B cell (primary cell): ENCODE data around the gene ADSS1. TPM values are rescaled to one million over a fixed set of nuclear protein-coding genes. Genes with fewer than 3 reads are reported as not detected.
A peak's percentile ranks its signal among the peaks of the same experiment; 100 is the strongest.

Source experiments
- ATAC-seq: fragments of 200-7000 bp; cut with Tn5 transposase; one replicate; pipeline ENCODE4 v1.10.0; 2021; ENCODE audit warnings: low read depth, mild to moderate bottlenecking, moderate number of reproducible peaks, moderate library complexity
- CTCF ChIA-PET: fragments of 350-600 bp; sonication (Branson Sonifier 250); formaldehyde crosslinking; loops from one replicate; lab custom pipeline; 2021; ENCODE audit warnings: antibody characterized with exemption, inconsistent platforms; lab: Charles Lee
- POLR2A ChIA-PET: fragments of 350-600 bp; sonication (Branson Sonifier 250); formaldehyde crosslinking; loops from one replicate; lab custom pipeline; 2021; ENCODE audit warnings: antibody characterized with exemption; lab: Charles Lee
- DNase-seq: peaks from one replicate; pipeline ENCODE4 v3.0.0; 2013
- H2AFZ ChIP-seq: 2 replicates; pipeline ENCODE4 v1.6.1; 2012; ENCODE audit warnings: mild to moderate bottlenecking, low read depth, low read length; ENCODE audit not compliant: insufficient read depth, poor library complexity, severe bottlenecking
- H3K27ac ChIP-seq, 2 donors: 1 replicate in 1 of 2; 2 replicates in 1 of 2; pipeline ENCODE4 v1.5.1; 2012 to 2013; ENCODE audit warnings: low read length in 2 of 2, mild to moderate bottlenecking in 2 of 2, moderate library complexity in 1 of 2
- H3K27me3 ChIP-seq, 4 experiments: fragments of 200-600 bp in 1 of 4; sonication (generic) in 1 of 4; replicated peaks in 1 of 4; 1 replicate in 2 of 4; 2 replicates in 2 of 4; pipeline versions ENCODE4 v1.6.1 to v1.7.0; 2013 to 2016; ENCODE audit warnings: low read length in 3 of 4, mild to moderate bottlenecking in 2 of 4, mixed read lengths in 1 of 4, moderate library complexity in 1 of 4; ENCODE audit not compliant: insufficient read depth in 4 of 4, control insufficient read depth in 3 of 4; ENCODE audit errors: control extremely low read depth in 1 of 4
- H3K36me3 ChIP-seq, 2 experiments: replicated peaks in 1 of 2; 1 replicate in 1 of 2; 2 replicates in 1 of 2; pipeline versions ENCODE4 v1.6.1 to v1.7.1; 2013; ENCODE audit warnings: low read length in 1 of 2; ENCODE audit not compliant: insufficient read depth in 2 of 2, control insufficient read depth in 1 of 2; ENCODE audit errors: control extremely low read depth in 1 of 2, extremely low read depth in 1 of 2
- H3K4me1 ChIP-seq, 2 donors: fragments of 200-600 bp in 1 of 2; sonication (generic) in 1 of 2; 1 replicate in 1 of 2; 2 replicates in 1 of 2; pipeline versions ENCODE4 v1.5.1 to v1.6.1; 2013 to 2017; ENCODE audit warnings: low read length in 2 of 2; ENCODE audit not compliant: control insufficient read depth in 2 of 2, insufficient read depth in 2 of 2
- H3K4me2 ChIP-seq: replicated peaks from 2 replicates; pipeline ENCODE3; 2012; ENCODE audit warnings: mild to moderate bottlenecking, low read depth, low read length; ENCODE audit not compliant: poor library complexity, severe bottlenecking
- H3K4me3 ChIP-seq, 5 experiments: fragments of 200-600 bp in 1 of 5; sonication (generic) in 1 of 5; 1 replicate in 3 of 5; 2 replicates in 2 of 5; pipeline versions ENCODE4 v1.5.1 to v1.7.0; 2011 to 2016; ENCODE audit warnings: low read length in 4 of 5, mild to moderate bottlenecking in 4 of 5, low read depth in 2 of 5, control low read depth in 1 of 5, moderate library complexity in 1 of 5; ENCODE audit not compliant: insufficient read depth in 1 of 5; ENCODE audit errors: control extremely low read depth in 1 of 5, extremely low read depth in 1 of 5
- H3K79me2 ChIP-seq: fragments of 200-600 bp; sonication (generic); one replicate; pipeline ENCODE4 v1.6.0; 2016; ENCODE audit warnings: low read length; ENCODE audit not compliant: control insufficient read depth, insufficient read depth
- H3K9ac ChIP-seq: fragments of 200-600 bp; sonication (generic); 2 replicates; pipeline ENCODE4 v1.6.1; 2017; ENCODE audit warnings: mild to moderate bottlenecking, low read length, moderate library complexity
- H3K9me3 ChIP-seq, 3 donors: one replicate each; pipeline versions ENCODE4 v1.6.1 to v1.7.1; 2013; ENCODE audit warnings: low read length in 2 of 3; ENCODE audit not compliant: control insufficient read depth in 2 of 3, insufficient read depth in 1 of 3; ENCODE audit errors: control extremely low read depth in 1 of 3
- H4K20me1 ChIP-seq: 2 replicates; pipeline ENCODE4 v1.6.0; 2012; ENCODE audit warnings: mild to moderate bottlenecking, low read length; ENCODE audit not compliant: insufficient read depth, control insufficient read depth, poor library complexity, severe bottlenecking
- H3K27ac Mint-ChIP-seq: one replicate; pipeline ENCODE4 v1.8.0; 2021; ENCODE audit warnings: mixed read lengths
- H3K27me3 Mint-ChIP-seq: one replicate; pipeline ENCODE4 v1.8.0; 2021; ENCODE audit warnings: mixed read lengths
- H3K4me1 Mint-ChIP-seq: one replicate; pipeline ENCODE4 v1.8.0; 2021; ENCODE audit warnings: mixed read lengths
- H3K4me3 Mint-ChIP-seq: one replicate; pipeline ENCODE4 v1.8.0; 2021; ENCODE audit warnings: mixed read lengths
- H3K9me3 Mint-ChIP-seq: one replicate; pipeline ENCODE4 v1.8.0; 2022; ENCODE audit warnings: mixed read lengths; ENCODE audit not compliant: insufficient read depth
- CTCF ChIP-seq: fragments of 200-600 bp; IDR thresholded peaks from one replicate; pipeline ENCODE4 v1.8.0; 2022; ENCODE audit warnings: antibody characterized with exemption, mild to moderate bottlenecking
- EZH2 ChIP-seq: IDR thresholded peaks from 2 replicates; pipeline ENCODE4 v1.6.1; 2012; ENCODE audit warnings: borderline replicate concordance, low read depth, mild to moderate bottlenecking, moderate library complexity, low read length; ENCODE audit not compliant: insufficient read depth, poor library complexity, severe bottlenecking
- WGBS: methylation state at CpG from one replicate; pipeline ENCODE4 v1.1.5; 2013; ENCODE audit warnings: missing lambda C conversion rate; ENCODE audit not compliant: insufficient coverage; 5-methylcytosine and 5-hydroxymethylcytosine counted together
- intact Hi-C: fragments of 100-400 bp; cut with micrococcal nuclease; formaldehyde crosslinking; loops from one replicate; pipeline ENCODE4 v1.10.0; 2022
- polyA plus RNA-seq: library from polyadenylated mRNA; depleted of rRNA; stranded (reverse); fragments of >200 nt; gene quantifications from 2 replicates; pipeline ENCODE4 v1.2.3, GENCODE V29; 2012
- total RNA-seq, 2 donors: library from RNA; stranded (reverse); fragments of 120-200 nt in 1 of 2; gene quantifications; 1 replicate in 1 of 2; 2 replicates in 1 of 2; pipeline versions ENCODE4 v1.2.3 to v1.2.4, GENCODE V29; 2013 to 2022

Gene ADSS1
- total and polyA plus RNA-seq, 2 donors (not counting 1 experiment from before 2014, with no cell fraction given) = 0.33 to 1.7 TPM

- ChIA-PET POLR2A (no interaction called here), CTCF (no interaction called here)
- Histone ChIP-seq H3K9me3 (no peaks in the 10 kb centered on the region), H2AFZ (no peak overlapping the region), H3K4me1 (peaks cover 26 to 39% of the 10 kb centered on the region in 2 donors), H3K4me3 (no peak overlapping the region), H3K27me3 (no peaks in the 10 kb centered on the region), H3K36me3 (peaks cover 0 to 27% of the 10 kb centered on the region in 2 experiments), H3K9ac (no peak overlapping the region), H3K79me2 (peaks cover 69% of the 10 kb centered on the region), H3K27ac (no peak overlapping the region), H3K4me2 (peak overlapping the region; percentile 92), H4K20me1 (peaks cover 69% of the 10 kb centered on the region)
- Mint-ChIP-seq H3K9me3 (no peaks in the 10 kb centered on the region), H3K27me3 (no peaks in the 10 kb centered on the region), H3K27ac (no peak overlapping the region), H3K4me3 (peak overlapping the region; percentile 90), H3K4me1 (peaks cover 35% of the 10 kb centered on the region)
- 93% methylated on average over 16 of the region's 16 CpGs for WGBS
- intact Hi-C loops = no loop called here
- TF ChIP-seq CTCF (no peak), EZH2 (no peak)
- no peak for DNase-seq
- no peak for ATAC-seq
Observed at GRCh38 chr14:104792945-104793702, 69.1 kb downstream of the ADSS1 start.

GRCh38 chr14:104793703-104793959 lies 69.6 kb downstream of the ADSS1 start:
- Histone ChIP-seq H2AFZ (peak overlapping the region; percentile 2), H3K27me3 (no peaks in the 10 kb centered on the region), H3K9me3 (no peaks in the 10 kb centered on the region), H3K36me3 (peaks cover 0 to 27% of the 10 kb centered on the region in 2 experiments), H3K4me2 (peak overlapping the region; percentile 92), H3K4me3 (no peak overlapping the region), H3K9ac (no peak overlapping the region), H3K27ac (no peak overlapping the region), H3K79me2 (peaks cover 64% of the 10 kb centered on the region), H4K20me1 (peaks cover 64% of the 10 kb centered on the region), H3K4me1 (peaks cover 26 to 36% of the 10 kb centered on the region in 2 donors)
- intact Hi-C loops = no loop called here
- WGBS = 85% methylated on average over 2 of the region's 2 CpGs
- peaks cover 39% of the 10 kb centered on the region for H3K4me1 Mint-ChIP-seq
- no peak for DNase-seq
- no peaks in the 10 kb centered on the region for H3K9me3 Mint-ChIP-seq
- ChIA-PET POLR2A (no interaction called here), CTCF (interaction anchor here (1.2 kb wide), 1 partner anchor 25 kb away, joined by 4 read pairs; no protein-coding TSS in a partner anchor)
- no peak for ATAC-seq
- H3K27me3 Mint-ChIP-seq = no peaks in the 10 kb centered on the region
- H3K4me3 Mint-ChIP-seq = peak overlapping the region; percentile 90
- TF ChIP-seq CTCF (no peak), EZH2 (no peak)
- H3K27ac Mint-ChIP-seq = peak overlapping the region; percentile 24
